OCI-LY1 (cell line): Measurements from ENCODE around the gene LEF1.

Source experiments
- CTCF ChIP-seq: fragments of 200-600 bp; sonication (generic), shearing (Covaris generic); IDR thresholded peaks from 2 replicates; pipeline ENCODE4 v1.5.1; 2017; ENCODE audit warnings: mild to moderate bottlenecking, antibody characterized with exemption, low read length, moderate library complexity, mixed read lengths
- EZH2 ChIP-seq: fragments of 200-600 bp; sonication (generic), shearing (Covaris generic); IDR thresholded peaks from 2 replicates; pipeline ENCODE4 v1.8.0; 2017; ENCODE audit warnings: borderline replicate concordance, mixed run types, mild to moderate bottlenecking, antibody characterized with exemption, low read length, moderate library complexity, mixed read lengths

GRCh38 chr4:108092288-108092687 lies 76.4 kb downstream of the LEF1 start:
- TF ChIP-seq CTCF = no peak
- no peak for TF ChIP-seq EZH2
